ENCODE data around the gene GALC.

DNA sequence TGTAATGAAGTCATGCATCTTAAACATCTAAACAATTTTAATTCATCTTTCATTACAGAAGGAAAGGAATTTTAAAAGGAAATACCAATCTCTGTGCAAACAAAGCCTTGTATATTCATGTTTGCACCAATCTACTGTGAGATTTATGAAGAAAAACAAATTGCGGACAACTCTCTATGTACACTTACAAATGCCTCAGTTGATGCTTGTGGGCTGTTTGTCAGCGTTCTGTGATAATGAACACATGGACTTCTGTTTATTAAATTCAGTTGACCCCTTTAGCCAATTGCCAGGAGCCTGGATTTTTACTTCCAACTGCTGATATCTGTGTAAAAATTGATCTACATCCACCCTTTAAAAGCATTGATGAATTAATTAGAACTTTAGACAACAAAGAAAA lies 17.3 kb upstream of the GALC start:
- TF ChIP-seq, protein P1, sequence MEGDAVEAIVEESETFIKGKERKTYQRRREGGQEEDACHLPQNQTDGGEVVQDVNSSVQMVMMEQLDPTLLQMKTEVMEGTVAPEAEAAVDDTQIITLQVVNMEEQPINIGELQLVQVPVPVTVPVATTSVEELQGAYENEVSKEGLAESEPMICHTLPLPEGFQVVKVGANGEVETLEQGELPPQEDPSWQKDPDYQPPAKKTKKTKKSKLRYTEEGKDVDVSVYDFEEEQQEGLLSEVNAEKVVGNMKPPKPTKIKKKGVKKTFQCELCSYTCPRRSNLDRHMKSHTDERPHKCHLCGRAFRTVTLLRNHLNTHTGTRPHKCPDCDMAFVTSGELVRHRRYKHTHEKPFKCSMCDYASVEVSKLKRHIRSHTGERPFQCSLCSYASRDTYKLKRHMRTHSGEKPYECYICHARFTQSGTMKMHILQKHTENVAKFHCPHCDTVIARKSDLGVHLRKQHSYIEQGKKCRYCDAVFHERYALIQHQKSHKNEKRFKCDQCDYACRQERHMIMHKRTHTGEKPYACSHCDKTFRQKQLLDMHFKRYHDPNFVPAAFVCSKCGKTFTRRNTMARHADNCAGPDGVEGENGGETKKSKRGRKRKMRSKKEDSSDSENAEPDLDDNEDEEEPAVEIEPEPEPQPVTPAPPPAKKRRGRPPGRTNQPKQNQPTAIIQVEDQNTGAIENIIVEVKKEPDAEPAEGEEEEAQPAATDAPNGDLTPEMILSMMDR (IDR thresholded peaks at IDR 0.05) = no peak
- TF ChIP-seq ZNF317 (CRISPR knock-in tag; IDR thresholded peaks at IDR 0.05; ENCODE audit: borderline replicate concordance, low read depth) (no peak), JUN (CRISPR knock-in tag; IDR thresholded peaks at IDR 0.05) (no peak), USF2 (CRISPR knock-in tag; IDR thresholded peaks at IDR 0.05) (no peak), ESRRA (CRISPR knock-in tag; IDR thresholded peaks at IDR 0.05; ENCODE audit: borderline replicate concordance) (no peak), NR2C2 (CRISPR knock-in tag; IDR thresholded peaks at IDR 0.05) (no peak), TEAD1 (CRISPR knock-in tag; IDR thresholded peaks at IDR 0.05) (no peak), ZNF219 (CRISPR knock-in tag; IDR thresholded peaks at IDR 0.05; ENCODE audit: borderline replicate concordance) (no peak), CBFB (CRISPR knock-in tag; IDR thresholded peaks at IDR 0.05; ENCODE audit: low read depth) (no peak)
- TF ChIP-seq, protein P2, sequence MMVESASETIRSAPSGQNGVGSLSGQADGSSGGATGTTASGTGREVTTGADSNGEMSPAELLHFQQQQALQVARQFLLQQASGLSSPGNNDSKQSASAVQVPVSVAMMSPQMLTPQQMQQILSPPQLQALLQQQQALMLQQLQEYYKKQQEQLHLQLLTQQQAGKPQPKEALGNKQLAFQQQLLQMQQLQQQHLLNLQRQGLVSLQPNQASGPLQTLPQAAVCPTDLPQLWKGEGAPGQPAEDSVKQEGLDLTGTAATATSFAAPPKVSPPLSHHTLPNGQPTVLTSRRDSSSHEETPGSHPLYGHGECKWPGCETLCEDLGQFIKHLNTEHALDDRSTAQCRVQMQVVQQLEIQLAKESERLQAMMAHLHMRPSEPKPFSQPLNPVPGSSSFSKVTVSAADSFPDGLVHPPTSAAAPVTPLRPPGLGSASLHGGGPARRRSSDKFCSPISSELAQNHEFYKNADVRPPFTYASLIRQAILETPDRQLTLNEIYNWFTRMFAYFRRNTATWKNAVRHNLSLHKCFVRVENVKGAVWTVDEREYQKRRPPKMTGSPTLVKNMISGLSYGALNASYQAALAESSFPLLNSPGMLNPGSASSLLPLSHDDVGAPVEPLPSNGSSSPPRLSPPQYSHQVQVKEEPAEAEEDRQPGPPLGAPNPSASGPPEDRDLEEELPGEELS (CRISPR knock-in tag; IDR thresholded peaks at IDR 0.05) = no peak

Measured in WTC11 (cell line).